GM19099 (cell line): ENCODE data around the gene ZNF277.

ENCODE experiments used
- POLR2A ChIP-seq: IDR thresholded peaks from 3 replicates; pipeline ENCODE4 v1.6.1; 2011; ENCODE audit warnings: low read depth; ENCODE audit not compliant: insufficient read length; ENCODE audit errors: extremely low read depth

The ZNF277 gene

GRCh38 chr7:112252691-112253090 lies 46.2 kb downstream of the ZNF277 start:
- no peak for TF ChIP-seq POLR2A

DNA sequence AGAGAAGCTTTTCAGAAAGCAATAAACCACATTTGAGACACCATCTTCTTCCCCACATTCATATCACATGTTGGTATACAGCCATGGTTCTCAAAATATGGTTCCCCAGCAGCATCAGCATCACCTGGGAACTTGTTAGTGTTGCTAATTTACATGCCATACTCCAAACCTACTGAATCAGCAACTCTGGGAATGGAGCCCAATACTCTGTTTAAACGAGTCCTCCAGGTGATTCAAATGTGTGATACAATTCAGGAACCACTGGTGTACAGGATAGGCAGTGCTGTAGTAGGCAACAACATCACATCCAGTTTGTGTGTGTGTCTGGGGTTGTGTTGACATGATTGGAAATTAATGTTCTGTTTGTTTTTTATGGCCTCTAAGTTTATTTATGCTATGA lies 47.7 kb downstream of the ZNF277 start:
- TF ChIP-seq POLR2A, result no peak

GRCh38 chr7:112254709-112255387 lies 48.4 kb downstream of the ZNF277 start:
- no peak for TF ChIP-seq POLR2A

- TF ChIP-seq POLR2A, result no peak
Observed at GRCh38 chr7:112255388-112255720, 48.9 kb downstream of the ZNF277 start.

DNA sequence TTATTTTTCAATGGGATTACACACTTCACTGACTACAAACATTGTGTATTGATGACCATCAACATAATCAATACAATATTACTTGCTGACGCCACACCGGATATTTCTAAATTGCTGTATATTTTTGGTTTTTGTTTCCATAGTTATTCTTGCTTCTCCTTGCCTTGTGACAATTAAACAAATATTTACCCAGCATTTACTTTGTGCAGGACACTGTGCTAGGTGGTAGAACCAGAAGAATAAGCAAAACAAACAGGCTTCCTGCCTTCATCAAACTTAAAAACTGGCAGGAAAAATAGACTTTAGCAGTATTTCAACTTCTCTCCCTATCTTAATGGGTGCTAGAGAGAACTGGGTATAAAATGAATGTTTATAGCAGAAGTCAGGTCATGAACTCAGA lies 50.6 kb downstream of the ZNF277 start:
- no peak for TF ChIP-seq POLR2A

- TF ChIP-seq POLR2A, result no peak
Observed at GRCh38 chr7:112260911-112261310, 54.4 kb downstream of the ZNF277 start.

DNA sequence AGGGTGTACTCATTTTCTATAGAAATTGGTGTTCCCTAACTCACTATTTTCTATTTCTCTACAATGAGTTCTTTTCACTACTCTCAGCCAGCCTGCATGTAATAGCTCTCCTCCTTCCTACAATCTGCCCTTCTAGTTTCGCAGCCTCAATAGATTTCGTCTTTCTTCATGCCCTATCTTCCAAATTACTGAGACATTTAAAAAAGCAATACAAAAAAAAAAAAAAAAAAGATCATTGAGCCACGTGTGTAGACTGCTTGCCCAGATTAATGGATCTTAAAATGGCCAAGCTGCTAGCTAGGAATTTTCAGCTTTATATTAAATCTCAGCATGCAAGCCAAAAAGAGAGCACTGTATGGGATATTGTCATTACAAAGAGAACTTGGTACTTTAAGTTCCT lies 55.5 kb downstream of the ZNF277 start:
- no peak for TF ChIP-seq POLR2A

DNA sequence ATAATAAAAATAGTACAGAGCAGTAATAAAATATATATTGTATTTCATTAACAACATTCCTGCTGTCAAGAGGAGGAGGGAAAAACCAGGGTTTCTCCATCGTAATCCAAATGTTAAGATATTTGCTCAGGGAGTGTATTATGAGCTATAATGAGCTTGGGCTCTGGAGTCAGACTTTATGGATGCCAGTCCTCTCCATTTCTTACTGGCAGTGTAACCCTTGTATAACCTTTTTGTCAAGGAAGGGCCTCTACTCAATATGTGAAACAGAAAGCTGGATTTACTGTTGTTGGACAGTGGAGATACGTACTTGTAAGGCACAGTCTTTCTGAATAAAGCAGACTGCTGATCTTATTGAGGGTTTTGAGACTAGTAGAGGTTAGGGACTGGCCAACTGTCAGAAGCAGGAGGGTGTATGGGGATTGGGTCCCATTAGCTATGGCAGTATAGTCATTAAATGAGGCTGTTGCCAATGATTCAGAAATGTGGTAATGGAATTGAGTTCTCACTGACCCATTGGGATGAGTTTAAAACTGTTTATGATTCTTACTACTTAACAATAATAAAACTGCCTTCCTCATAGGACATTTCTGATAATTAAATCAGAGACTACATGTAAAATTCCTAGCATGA lies 56.5 kb downstream of the ZNF277 start:
- no peak for TF ChIP-seq POLR2A

DNA sequence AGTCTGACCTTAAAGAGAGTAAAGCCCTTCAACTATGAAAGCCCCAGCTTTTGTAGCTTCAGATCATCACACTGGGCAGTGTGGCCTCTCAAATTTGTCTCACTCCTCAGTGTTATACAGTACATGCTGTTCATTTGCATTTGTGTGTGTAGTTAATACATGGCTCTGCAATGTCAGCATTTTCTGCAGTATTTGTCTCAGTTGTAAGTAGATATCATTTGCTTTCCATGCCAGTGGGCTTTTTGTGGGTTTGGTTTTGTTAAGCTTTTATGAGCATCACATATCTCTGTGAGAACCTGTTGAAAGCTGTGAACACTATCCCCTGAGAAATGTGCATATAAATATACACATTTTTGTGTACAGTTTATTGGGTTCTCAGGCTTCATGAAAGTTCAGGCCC lies 57.0 kb downstream of the ZNF277 start:
- TF ChIP-seq POLR2A, result no peak

GRCh38 chr7:112266141-112266540 lies 59.6 kb downstream of the ZNF277 start:
- no peak for TF ChIP-seq POLR2A

GRCh38 chr7:112266595-112267270 lies 60.2 kb downstream of the ZNF277 start:
- TF ChIP-seq POLR2A, result no peak

GRCh38 chr7:112267944-112268691 lies 61.6 kb downstream of the ZNF277 start:
- no peak for TF ChIP-seq POLR2A

DNA sequence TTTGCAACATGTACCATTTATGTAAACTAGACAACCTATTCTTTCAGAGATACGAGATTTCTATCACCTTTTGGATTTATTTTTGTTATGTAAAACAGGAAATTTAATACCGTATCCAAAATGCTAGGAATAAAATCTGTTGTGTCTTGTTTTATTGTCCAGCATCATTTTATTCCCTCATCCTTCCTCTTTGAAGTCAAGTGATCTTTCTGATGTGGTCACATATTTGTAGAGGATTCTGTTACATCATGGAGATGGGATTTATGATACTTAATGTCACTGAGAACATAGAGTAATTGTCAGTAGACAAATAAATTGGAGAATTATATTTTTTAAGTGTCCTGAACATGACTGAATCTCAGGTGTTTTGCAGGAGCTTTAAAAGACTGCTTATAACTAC lies 64.7 kb downstream of the ZNF277 start:
- no peak for TF ChIP-seq POLR2A

DNA sequence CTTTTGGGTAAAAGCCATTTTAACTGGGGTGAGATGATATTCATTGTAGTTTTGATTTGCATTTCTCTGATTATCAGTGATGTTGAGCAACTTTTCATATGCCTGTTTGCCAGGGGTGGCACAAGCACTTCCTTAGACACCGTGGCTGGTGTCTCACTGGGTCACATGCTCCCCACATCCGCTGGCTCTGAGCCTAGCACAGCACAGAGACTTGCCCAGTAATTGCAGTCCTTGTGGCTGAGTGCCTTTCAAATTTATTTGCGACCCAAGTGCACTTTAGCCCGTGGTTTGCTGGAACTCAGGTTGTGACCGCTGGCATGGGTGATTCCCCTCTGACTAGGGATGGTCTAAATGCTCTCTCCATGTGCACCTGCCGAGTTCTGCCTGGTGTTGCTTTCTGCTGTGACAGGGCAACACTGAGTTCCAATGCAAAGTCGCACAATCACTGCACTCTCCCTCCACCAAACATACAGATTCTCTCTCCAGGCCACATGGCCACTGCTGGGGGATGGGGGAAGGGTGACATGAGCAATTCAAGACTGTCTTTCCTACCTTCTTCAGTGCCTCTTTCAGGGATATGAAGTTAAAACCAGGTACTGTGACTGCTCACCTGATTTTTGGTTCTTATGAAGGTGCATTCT lies 66.5 kb downstream of the ZNF277 start:
- no peak for TF ChIP-seq POLR2A

DNA sequence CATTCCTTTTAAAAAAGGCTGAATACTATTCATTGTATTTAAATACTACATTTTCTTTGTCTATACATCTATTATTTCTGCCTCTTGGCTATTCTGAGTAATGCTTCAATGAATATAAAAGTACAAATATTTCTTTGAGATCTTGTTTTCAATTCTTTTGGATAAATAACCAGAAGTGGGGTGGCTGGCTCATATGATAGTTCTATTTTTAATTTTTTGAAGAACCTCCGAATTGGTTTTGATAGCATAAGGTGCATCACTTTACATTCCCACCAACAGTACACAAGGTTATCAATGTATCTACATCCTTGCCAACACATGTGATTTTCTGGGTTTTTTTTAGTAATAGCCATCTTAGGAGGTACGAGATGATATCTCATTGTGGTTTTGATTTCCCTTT lies 72.5 kb downstream of the ZNF277 start:
- no peak for TF ChIP-seq POLR2A

GRCh38 chr7:112280267-112280666 lies 73.8 kb downstream of the ZNF277 start:
- TF ChIP-seq POLR2A, result no peak
